H9 (cell line): ENCODE results near the gene EPB41. TPM values are rescaled to one million over a fixed set of nuclear protein-coding genes. Genes with fewer than 3 reads are reported as not detected.

Experiments
- DNase-seq: peaks from one replicate; pipeline ENCODE4 v3.0.0-alpha.2; 2017
- H2AFZ ChIP-seq: one replicate; pipeline ENCODE4 v1.6.1; 2013; ENCODE audit warnings: mild to moderate bottlenecking, low read length, control low read depth, moderate library complexity
- H2AK5ac ChIP-seq: 2 replicates; pipeline ENCODE4 v1.6.1; 2013; ENCODE audit warnings: low read length, control low read depth, mixed read lengths; ENCODE audit not compliant: insufficient read length
- H2BK120ac ChIP-seq: one replicate; pipeline ENCODE4 v1.6.1; 2013; ENCODE audit warnings: low read depth, mild to moderate bottlenecking, low read length, control low read depth, inconsistent platforms; ENCODE audit not compliant: poor library complexity, severe bottlenecking
- H2BK12ac ChIP-seq: 2 replicates; pipeline ENCODE4 v1.6.1; 2013; ENCODE audit warnings: low read length, control low read depth, mixed read lengths, low read depth; ENCODE audit not compliant: insufficient read length
- H2BK15ac ChIP-seq: 2 replicates; pipeline ENCODE4 v1.6.1; 2013; ENCODE audit warnings: low read depth, low read length, control low read depth
- H2BK20ac ChIP-seq: one replicate; pipeline ENCODE4 v1.6.1; 2013; ENCODE audit warnings: low read depth, mild to moderate bottlenecking, low read length, control low read depth, inconsistent platforms; ENCODE audit not compliant: poor library complexity, severe bottlenecking
- H2BK5ac ChIP-seq: 2 replicates; pipeline ENCODE4 v1.6.1; 2013; ENCODE audit warnings: low read length, control low read depth, mixed read lengths; ENCODE audit not compliant: insufficient read length
- H3K14ac ChIP-seq: 2 replicates; pipeline ENCODE4 v1.6.1; 2013; ENCODE audit warnings: low read length, control low read depth; ENCODE audit not compliant: insufficient read depth
- H3K18ac ChIP-seq: 2 replicates; pipeline ENCODE4 v1.6.1; 2013; ENCODE audit warnings: low read depth, mild to moderate bottlenecking, mixed read lengths, low read length, control low read depth; ENCODE audit not compliant: insufficient read length
- H3K23ac ChIP-seq: 2 replicates; pipeline ENCODE4 v1.6.1; 2013; ENCODE audit warnings: low read length, control low read depth, mixed read lengths, low read depth; ENCODE audit not compliant: insufficient read length
- H3K23me2 ChIP-seq: 2 replicates; pipeline ENCODE4 v1.6.1; 2013; ENCODE audit warnings: low read depth, mild to moderate bottlenecking, mixed read lengths, low read length, control low read depth; ENCODE audit not compliant: insufficient read length, poor library complexity, severe bottlenecking
- H3K27ac ChIP-seq: 2 replicates; pipeline ENCODE4 v1.5.1; 2013; ENCODE audit warnings: low read length, control low read depth, mixed read lengths, low read depth; ENCODE audit not compliant: insufficient read length
- H3K27me3 ChIP-seq: 2 replicates; pipeline ENCODE4 v1.6.1; 2013; ENCODE audit warnings: low read length, control low read depth, inconsistent platforms; ENCODE audit not compliant: insufficient read depth
- H3K4ac ChIP-seq: 2 replicates; pipeline ENCODE4 v1.6.1; 2013; ENCODE audit warnings: low read depth, mild to moderate bottlenecking, control low read depth, inconsistent platforms, low read length, moderate library complexity
- H3K4me1 ChIP-seq: 2 replicates; pipeline ENCODE4 v1.6.1; 2013; ENCODE audit warnings: low read length, control low read depth, inconsistent platforms; ENCODE audit not compliant: insufficient read depth
- H3K4me2 ChIP-seq: 2 replicates; pipeline ENCODE4 v1.6.1; 2013; ENCODE audit warnings: low read length, control low read depth, mixed read lengths; ENCODE audit not compliant: insufficient read length, insufficient read depth
- H3K56ac ChIP-seq: 2 replicates; pipeline ENCODE4 v1.6.1; 2013; ENCODE audit warnings: low read depth, mild to moderate bottlenecking, mixed read lengths, low read length, control low read depth; ENCODE audit not compliant: insufficient read length
- H3K79me1 ChIP-seq: 2 replicates; pipeline ENCODE4 v1.6.1; 2013; ENCODE audit warnings: low read depth, mild to moderate bottlenecking, moderate library complexity, low read length, control low read depth, inconsistent platforms; ENCODE audit not compliant: insufficient read depth, poor library complexity, severe bottlenecking
- H3K79me2 ChIP-seq: 2 replicates; pipeline ENCODE4 v1.6.1; 2013; ENCODE audit warnings: low read length, control low read depth, inconsistent platforms; ENCODE audit not compliant: insufficient read depth
- H3K9ac ChIP-seq: 2 replicates; pipeline ENCODE4 v1.6.1; 2013; ENCODE audit warnings: low read length, control low read depth, mixed read lengths; ENCODE audit not compliant: insufficient read length; ENCODE audit errors: extremely low read depth
- H3K9me3 ChIP-seq: one replicate; pipeline ENCODE4 v1.6.1; 2013; ENCODE audit warnings: low read depth, low read length, inconsistent platforms; ENCODE audit not compliant: control insufficient read depth
- H3T11ph ChIP-seq: one replicate; pipeline ENCODE4 v1.6.1; 2013; ENCODE audit warnings: mild to moderate bottlenecking, low read length, control low read depth, inconsistent platforms
- H4K20me1 ChIP-seq: one replicate; pipeline ENCODE4 v1.6.1; 2013; ENCODE audit not compliant: control insufficient read depth, insufficient read length, insufficient read depth
- H4K5ac ChIP-seq: 2 replicates; pipeline ENCODE4 v1.6.1; 2013; ENCODE audit warnings: low read depth, mild to moderate bottlenecking, mixed read lengths, low read length, control low read depth; ENCODE audit not compliant: insufficient read length
- H4K8ac ChIP-seq: replicated peaks from 2 replicates; pipeline ENCODE4 v1.6.1; 2013; ENCODE audit warnings: low read length, control low read depth, mixed read lengths, low read depth; ENCODE audit not compliant: insufficient read length
- H4K91ac ChIP-seq: 2 replicates; pipeline ENCODE4 v1.6.1; 2013; ENCODE audit warnings: low read depth, mild to moderate bottlenecking, moderate library complexity, mixed read lengths, low read length, control low read depth; ENCODE audit not compliant: insufficient read length
- H3K27ac Mint-ChIP-seq, 3 experiments: 2 replicates in 2 of 3; 3 replicates in 1 of 3; pipeline ENCODE4 v1.8.0; 2020 to 2021; ENCODE audit warnings: mixed read lengths in 3 of 3, mild to moderate bottlenecking in 1 of 3, moderate library complexity in 1 of 3
- H3K27me3 Mint-ChIP-seq: 2 replicates; pipeline ENCODE4 v1.8.0; 2021; ENCODE audit warnings: low read depth, mild to moderate bottlenecking, moderate library complexity, mixed read lengths
- H3K36me3 Mint-ChIP-seq, 3 experiments: 2 replicates in 2 of 3; 3 replicates in 1 of 3; pipeline ENCODE4 v1.8.0; 2020 to 2021; ENCODE audit warnings: low read depth in 3 of 3, mixed read lengths in 3 of 3; ENCODE audit not compliant: insufficient read depth in 1 of 3
- H3K4me1 Mint-ChIP-seq, 2 experiments: 2 replicates each; pipeline ENCODE4 v1.8.0; 2020; ENCODE audit warnings: mixed read lengths in 2 of 2
- H3K4me3 Mint-ChIP-seq, 2 experiments: 2 replicates in 1 of 2; 3 replicates in 1 of 2; pipeline ENCODE4 v1.8.0; 2020 to 2021; ENCODE audit warnings: mild to moderate bottlenecking in 2 of 2, mixed read lengths in 2 of 2, moderate library complexity in 1 of 2
- H3K9me3 Mint-ChIP-seq, 2 experiments: 2 replicates in 1 of 2; 3 replicates in 1 of 2; pipeline ENCODE4 v1.8.0; 2020; ENCODE audit warnings: mild to moderate bottlenecking in 2 of 2, mixed read lengths in 2 of 2, moderate library complexity in 1 of 2
- CTCF ChIP-seq: fragments of 200-600 bp; sonication (generic); conservative IDR thresholded peaks from 3 replicates; pipeline ENCODE4 v1.8.0; 2021; ENCODE audit warnings: antibody characterized with exemption, mild to moderate bottlenecking
- WGBS: extraction: QIAGEN DNeasy Blood & Tissue Kit; methylation state at CpG from one replicate; pipeline ENCODE4 v1.1.7; 2013; ENCODE audit warnings: missing lambda C conversion rate, low lambda C conversion rate, mixed read lengths; ENCODE audit not compliant: insufficient read length; ENCODE audit errors: extremely low coverage; 5-methylcytosine and 5-hydroxymethylcytosine counted together
- total RNA-seq: library from RNA; stranded (reverse); gene quantifications from 2 replicates; pipeline ENCODE4 v1.2.1, GENCODE V29; 2021

EPB41 gene
- total RNA-seq, 1 experiment from 2014 or later = 75.4 TPM

- Histone ChIP-seq H2AFZ (no peak overlapping the region), H3K56ac (no peak overlapping the region), H3T11ph (no peak overlapping the region), H4K91ac (no peak overlapping the region), H3K18ac (peak overlapping the region; percentile 16), H3K9me3 (no peaks in the 10 kb centered on the region), H3K27me3 (no peaks in the 10 kb centered on the region; the same call in 1 of the 2 replicates), H3K4me2 (peak overlapping the region; percentile 20), H2BK120ac (no peak overlapping the region), H2BK20ac (no peak overlapping the region), H2BK15ac (no peak overlapping the region), H4K5ac (no peak overlapping the region), H2BK5ac (no peak overlapping the region), H3K23me2 (peaks cover 18% of the 10 kb centered on the region), H4K20me1 (peaks cover 2% of the 10 kb centered on the region), H2BK12ac (no peak overlapping the region), H3K4ac (no peak overlapping the region), H3K4me1 (peaks cover 2% of the 10 kb centered on the region; the same call in 1 of the 2 replicates), H3K9ac (no peak overlapping the region), H2AK5ac (no peak overlapping the region), H3K23ac (no peak overlapping the region), H3K79me2 (no peaks in the 10 kb centered on the region), H4K8ac (no peak overlapping the region), H3K14ac (no peak overlapping the region), H3K27ac (no peak overlapping the region), H3K79me1 (no peaks in the 10 kb centered on the region)
- Mint-ChIP-seq H3K27me3 (peaks cover 28% of the 10 kb centered on the region), H3K27ac (no peak overlapping the region), H3K4me3 (peak overlapping the region in 1 of 2 experiments; percentile 44; a peak in 2 of 5 replicates), H3K9me3 (no peaks in the 10 kb centered on the region), H3K4me1 (peaks cover 9 to 10% of the 10 kb centered on the region in 2 experiments), H3K36me3 (peaks cover 7 to 29% (median 20%) of the 10 kb centered on the region in 3 experiments)
- peak; percentile 85 for DNase-seq
- TF ChIP-seq CTCF = peak; percentile 97
- no CpG with 5 or more reads among the region's 42 CpGs for WGBS
Observed at GRCh38 chr1:29120947-29121485, 206.6 kb downstream of the EPB41 start.
